Mesodermal cell (in vitro differentiated cells): ENCODE results near the gene FOXA3.
"Not testable (repeated sequence)": the region's sequence is repeated elsewhere in the genome, so short reads cannot be mapped to it uniquely, and the experiment has no call there.

Experiments used
- H3K27ac ChIP-seq: 2 replicates; pipeline ENCODE4 v1.7.0; 2013; ENCODE audit warnings: mild to moderate bottlenecking, low read depth, low read length, moderate library complexity; ENCODE audit not compliant: severe bottlenecking
- H3K36me3 ChIP-seq: 2 replicates; pipeline ENCODE4 v1.7.1; 2013; ENCODE audit warnings: mild to moderate bottlenecking, low read length, moderate library complexity; ENCODE audit not compliant: control insufficient read depth, insufficient read depth
- H3K4me1 ChIP-seq: one replicate; pipeline ENCODE4 v1.7.1; 2013; ENCODE audit warnings: mild to moderate bottlenecking, low read length; ENCODE audit not compliant: insufficient read depth, control insufficient read depth, poor library complexity, severe bottlenecking
- H3K4me3 ChIP-seq: 2 replicates; pipeline ENCODE4 v1.7.0; 2013; ENCODE audit warnings: low read length, control low read depth, mild to moderate bottlenecking; ENCODE audit not compliant: insufficient read depth, poor library complexity, severe bottlenecking; ENCODE audit errors: extremely low read depth
- H3K9me3 ChIP-seq: 2 replicates; pipeline ENCODE4 v1.7.1; 2013; ENCODE audit warnings: mild to moderate bottlenecking, low read length, moderate library complexity; ENCODE audit not compliant: control insufficient read depth
- WGBS, 2 experiments: methylation state at CpG; one replicate each; pipeline ENCODE4 v1.1.5; 2013; ENCODE audit warnings: missing lambda C conversion rate in 2 of 2; ENCODE audit not compliant: insufficient coverage in 2 of 2; 5-methylcytosine and 5-hydroxymethylcytosine counted together

Gene FOXA3

DNA sequence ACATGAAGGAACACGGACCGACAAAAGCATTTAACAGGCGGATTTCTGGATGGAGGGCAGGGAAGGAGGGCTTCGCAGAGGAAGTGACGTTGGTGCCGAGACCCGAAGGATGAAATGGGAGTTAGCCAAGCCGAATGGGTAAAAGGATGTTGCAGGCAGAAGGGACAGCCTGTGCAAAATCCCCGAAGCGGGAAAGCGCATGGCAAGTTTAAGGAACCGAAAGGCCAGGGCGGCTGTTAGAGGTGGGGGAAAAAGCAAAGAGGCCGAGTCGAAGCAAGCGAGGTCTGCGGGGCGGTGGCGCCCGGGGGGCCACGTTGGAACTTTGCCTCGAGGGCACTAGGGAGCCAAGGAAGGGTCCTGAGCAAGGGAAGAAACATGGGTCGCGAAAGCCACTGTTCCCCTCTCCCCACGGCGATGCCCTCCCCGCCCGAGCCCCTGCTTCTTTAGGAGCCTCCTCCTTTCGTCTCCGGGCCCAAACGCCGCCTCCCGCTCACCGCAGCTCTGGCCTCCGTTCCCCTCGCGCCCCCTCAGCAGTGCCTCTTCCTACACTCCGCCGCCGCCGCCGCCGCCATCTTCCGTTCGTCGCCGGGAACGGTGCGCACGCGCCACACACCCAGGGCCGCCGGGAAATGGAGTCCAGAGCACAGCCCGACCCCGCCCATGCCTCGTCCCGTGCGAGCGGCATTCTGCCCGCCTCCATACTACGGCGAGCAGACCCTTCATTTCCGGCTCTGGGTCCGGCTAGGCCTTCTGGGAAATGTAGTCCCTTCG lies 1.4 kb upstream of the FOXA3 start, which contains the start of gene SYMPK:
TSS of gene SYMPK (minus strand) at position 584 of the 771 bp plus-strand sequence. CDS start 8,652 bp downstream, outside the sequence.
- 0% methylated on average over 59 to 63 of the region's 65 CpGs for WGBS, 2 experiments
- Histone ChIP-seq H3K4me3 (peak within 1 kb of the TSS; percentile 87), H3K36me3 (peaks cover 32% of the 10 kb centered on the region), H3K9me3 (no peaks in the 10 kb centered on the region), H3K4me1 (no peaks in the 10 kb centered on the region), H3K27ac (peak within 1 kb of the TSS; percentile 91)

DNA sequence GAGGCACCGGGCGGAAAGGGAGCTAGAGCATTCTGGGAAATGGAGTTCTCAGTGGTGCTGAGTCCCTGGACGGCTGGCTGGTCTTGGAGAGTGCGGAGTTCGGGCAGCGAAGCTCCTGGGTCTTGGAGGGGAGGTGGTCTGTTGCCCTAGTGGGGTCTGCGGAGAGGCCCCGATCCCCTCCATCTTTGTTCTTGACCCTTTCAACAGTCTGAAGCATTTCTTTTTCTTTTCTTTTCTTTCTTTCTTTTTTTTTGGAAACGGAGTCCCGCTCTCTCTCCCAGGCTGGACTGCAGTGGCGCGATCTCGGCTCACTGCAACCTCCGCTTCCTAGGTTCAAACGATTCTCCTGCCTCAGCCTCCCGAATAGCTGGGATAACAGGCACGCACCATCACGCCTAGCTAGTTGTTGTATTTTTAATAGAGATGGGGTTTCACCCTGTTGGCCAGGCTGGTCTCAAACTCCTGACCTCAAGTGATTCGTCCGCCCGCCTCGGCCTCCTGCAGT lies 739 bp upstream of the FOXA3 start:
- no peak overlapping the region for H3K27ac ChIP-seq
- WGBS, 2 experiments: 8 to 17% methylated on average over 11 to 21 of the region's 22 CpGs
- H3K4me3 ChIP-seq: peak overlapping the region; percentile 87
- H3K9me3 ChIP-seq: no peaks in the 10 kb centered on the region
- H3K4me1 ChIP-seq: no peaks in the 10 kb centered on the region
- H3K36me3 ChIP-seq: peaks cover 26% of the 10 kb centered on the region

DNA sequence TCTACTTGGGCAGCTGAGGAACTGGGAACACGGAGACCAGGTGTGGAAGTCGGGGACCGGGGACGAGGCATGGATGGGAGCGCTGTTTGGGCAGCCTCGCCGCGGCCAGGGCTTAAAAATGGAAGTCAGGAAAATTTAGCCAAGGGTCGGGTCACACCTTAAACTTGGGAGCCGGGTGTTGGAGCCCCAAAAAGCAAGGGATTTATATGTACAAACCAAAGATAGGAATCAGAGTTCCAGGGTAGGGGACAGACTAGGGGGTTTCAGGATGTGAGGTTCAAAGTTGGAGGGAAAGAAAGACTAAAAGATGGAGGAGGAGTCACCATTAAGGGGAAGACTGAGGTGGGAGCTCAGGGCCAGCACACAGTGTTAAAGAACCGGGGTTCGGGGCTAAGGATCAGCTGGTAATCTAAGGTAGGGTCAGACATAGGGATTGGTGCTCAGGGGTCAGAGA lies 530 bp downstream of the FOXA3 start:
- H3K27ac ChIP-seq: no peak overlapping the region
- WGBS, 2 experiments: 23 to 27% methylated on average over 11 to 12 of the region's 12 CpGs
- peaks cover 14% of the 10 kb centered on the region for H3K36me3 ChIP-seq
- peak overlapping the region; percentile 87 for H3K4me3 ChIP-seq
- no peaks in the 10 kb centered on the region for H3K4me1 ChIP-seq
- no peaks in the 10 kb centered on the region for H3K9me3 ChIP-seq

- Histone ChIP-seq H3K4me1 (no peaks in the 10 kb centered on the region), H3K4me3 (no peak overlapping the region), H3K27ac (no peak overlapping the region), H3K36me3 (peaks cover 6% of the 10 kb centered on the region), H3K9me3 (no peaks in the 10 kb centered on the region)
- 83 to 89% methylated on average over 3 to 5 of the region's 9 CpGs for WGBS, 2 experiments
These were observed 1.3 kb downstream of the FOXA3 start for GRCh38 chr19:45865269-45865948.

- WGBS, 2 experiments: 81 to 89% methylated on average over 8 to 9 of the region's 11 CpGs
- Histone ChIP-seq H3K4me1 (no peaks in the 10 kb centered on the region), H3K4me3 (no peak overlapping the region), H3K9me3 (no peaks in the 10 kb centered on the region), H3K36me3 (no peaks in the 10 kb centered on the region), H3K27ac (no peak overlapping the region)
These were observed 2.5 kb downstream of the FOXA3 start for GRCh38 chr19:45866400-45867176.

DNA sequence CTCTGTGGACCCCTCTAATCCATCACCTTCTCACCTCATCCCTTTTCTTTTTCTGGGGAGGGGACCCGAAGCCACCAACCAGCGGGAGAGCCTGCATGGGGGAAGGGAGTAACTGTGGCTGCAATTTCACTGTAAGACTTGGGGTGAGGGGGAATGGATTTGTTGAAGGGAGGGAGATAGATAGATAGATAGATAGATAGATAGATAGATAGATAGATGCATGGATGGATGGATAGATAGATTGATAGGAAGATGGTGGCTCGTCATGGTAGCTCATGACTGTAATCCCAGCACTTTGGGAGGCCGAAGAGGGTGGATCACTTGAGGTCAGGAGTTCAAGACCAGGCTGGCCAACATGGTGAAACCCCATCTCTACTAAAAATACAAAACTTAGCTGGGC lies 3.1 kb downstream of the FOXA3 start:
- H3K4me1 ChIP-seq, H3K4me3 ChIP-seq, H3K9me3 ChIP-seq, H3K27ac ChIP-seq, H3K36me3 ChIP-seq: not testable (repeated sequence)
- 93% methylated on average over 3 of the region's 4 CpGs; no CpG with 5 or more reads in 1 of the 2 experiments for WGBS, 2 experiments

DNA sequence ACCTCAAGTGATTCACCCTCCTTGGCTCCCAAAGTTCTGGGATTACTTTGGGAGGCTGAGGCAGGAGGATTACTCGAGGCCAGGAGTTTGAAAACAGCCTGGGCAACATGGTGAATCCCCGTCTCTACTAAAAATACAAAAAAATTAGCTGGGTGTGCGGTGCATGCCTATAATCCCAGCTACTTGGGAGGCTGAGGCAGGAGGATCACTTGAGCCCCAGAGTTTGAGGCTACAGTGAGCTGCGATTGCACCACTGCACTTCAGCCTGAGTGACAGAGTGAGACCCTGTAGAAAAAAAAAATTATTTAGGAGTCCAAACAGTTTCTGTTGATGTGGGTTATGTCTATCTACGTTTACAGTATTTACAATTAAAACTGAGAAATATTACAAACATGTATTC lies 6.7 kb downstream of the FOXA3 start:
- Histone ChIP-seq H3K4me1 (no peaks in the 10 kb centered on the region), H3K27ac (no peak overlapping the region), H3K36me3 (no peaks in the 10 kb centered on the region), H3K4me3 (no peak overlapping the region), H3K9me3 (no peaks in the 10 kb centered on the region)
- 91 to 100% methylated on average over 4 of the region's 5 CpGs for WGBS, 2 experiments

- Histone ChIP-seq H3K36me3 (no peaks in the 10 kb centered on the region), H3K4me1 (peaks cover 5% of the 10 kb centered on the region), H3K27ac (no peak overlapping the region), H3K9me3 (no peaks in the 10 kb centered on the region), H3K4me3 (no peak overlapping the region)
- WGBS, 2 experiments: 95 to 96% methylated on average over 21 to 25 of the region's 34 CpGs
These were observed 8.2 kb downstream of the FOXA3 start for GRCh38 chr19:45872095-45872919.

DNA sequence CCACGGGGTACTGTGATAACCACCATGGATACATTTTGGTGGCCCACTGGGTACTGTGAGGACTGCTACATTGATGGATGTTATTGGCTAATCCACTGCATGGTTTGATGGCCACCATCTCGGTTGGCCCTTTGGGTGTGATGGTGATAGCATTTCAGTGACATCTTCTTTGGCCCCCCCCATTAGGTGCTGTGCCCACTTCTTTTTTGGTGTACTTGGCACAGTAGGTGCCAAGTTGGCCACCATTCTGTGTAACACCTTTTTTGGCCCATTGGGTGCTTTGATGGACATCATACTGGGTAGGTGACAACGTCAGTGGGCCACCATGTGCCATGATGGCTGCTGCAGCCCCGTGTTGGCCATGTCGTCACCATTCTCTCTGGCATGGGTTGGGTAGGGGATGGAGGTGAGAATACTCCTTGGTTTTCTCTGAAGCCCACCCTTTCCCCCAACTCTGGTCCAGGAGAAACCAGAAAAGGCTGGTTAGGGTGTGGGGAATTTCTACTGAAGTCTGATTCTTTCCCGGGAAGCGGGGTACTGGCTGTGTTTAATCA lies 9.2 kb downstream of the FOXA3 start:
- H3K27ac ChIP-seq: no peak overlapping the region
- peaks cover 11% of the 10 kb centered on the region for H3K4me1 ChIP-seq
- no peak overlapping the region for H3K4me3 ChIP-seq
- WGBS, 2 experiments: 91 to 100% methylated on average over 2 to 4 of the region's 7 CpGs
- no peaks in the 10 kb centered on the region for H3K36me3 ChIP-seq
- no peaks in the 10 kb centered on the region for H3K9me3 ChIP-seq

DNA sequence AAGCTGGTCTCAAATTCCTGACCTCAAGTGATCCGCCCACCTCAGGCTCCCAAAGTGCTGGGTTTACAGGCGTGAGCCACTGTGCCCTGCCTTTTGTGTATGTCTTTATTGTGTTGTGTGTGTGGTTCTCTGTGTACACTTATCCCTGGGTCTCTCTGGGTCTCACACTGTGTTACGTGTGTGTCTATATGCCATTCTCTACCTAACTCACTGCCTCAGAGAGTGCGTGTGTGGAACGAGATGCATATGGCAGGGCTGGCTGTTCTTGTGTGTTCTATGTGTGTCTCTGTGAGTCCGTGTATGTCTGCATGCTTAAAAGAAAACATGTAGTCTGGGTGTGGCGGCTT lies 10.5 kb downstream of the FOXA3 start:
- H3K36me3 ChIP-seq: no peaks in the 10 kb centered on the region
- no peak overlapping the region for H3K4me3 ChIP-seq
- H3K4me1 ChIP-seq: peaks cover 15% of the 10 kb centered on the region
- H3K9me3 ChIP-seq: no peaks in the 10 kb centered on the region
- 87 to 100% methylated on average over 2 to 4 of the region's 7 CpGs for WGBS, 2 experiments
- no peak overlapping the region for H3K27ac ChIP-seq
